Nephron (organoid): ENCODE data around the gene TECPR1.
A peak's percentile ranks its signal among the peaks of the same experiment; 100 is the strongest.

Experiments used
- H3K27ac Mint-ChIP-seq, 3 experiments: 2 replicates each; pipeline ENCODE4 v1.8.0; 2020; ENCODE audit warnings: mixed read lengths in 3 of 3, mild to moderate bottlenecking in 2 of 3, moderate library complexity in 1 of 3
- H3K27me3 Mint-ChIP-seq: 2 replicates; pipeline ENCODE4 v1.8.0; 2021; ENCODE audit warnings: low read depth, mild to moderate bottlenecking, moderate library complexity, mixed read lengths
- H3K36me3 Mint-ChIP-seq: 2 replicates; pipeline ENCODE4 v1.8.0; 2020; ENCODE audit warnings: low read depth, mixed read lengths
- H3K4me1 Mint-ChIP-seq: 2 replicates; pipeline ENCODE4 v1.8.0; 2020; ENCODE audit warnings: mixed read lengths
- H3K4me3 Mint-ChIP-seq, 3 experiments: 2 replicates each; pipeline ENCODE4 v1.8.0; 2020; ENCODE audit warnings: mild to moderate bottlenecking in 3 of 3, mixed read lengths in 3 of 3, moderate library complexity in 2 of 3
- H3K9me3 Mint-ChIP-seq: 2 replicates; pipeline ENCODE4 v1.8.0; 2020; ENCODE audit warnings: mixed read lengths
- TF ChIP-seq, protein P1 (sequence below), 3 experiments: fragments of 200-600 bp; sonication (generic); IDR thresholded peaks; one replicate each; pipeline ENCODE4 v1.5.0; 2021; ENCODE audit warnings: antibody characterized with exemption in 3 of 3; ENCODE audit not compliant: unreplicated experiment in 3 of 3

The TECPR1 gene

DNA sequence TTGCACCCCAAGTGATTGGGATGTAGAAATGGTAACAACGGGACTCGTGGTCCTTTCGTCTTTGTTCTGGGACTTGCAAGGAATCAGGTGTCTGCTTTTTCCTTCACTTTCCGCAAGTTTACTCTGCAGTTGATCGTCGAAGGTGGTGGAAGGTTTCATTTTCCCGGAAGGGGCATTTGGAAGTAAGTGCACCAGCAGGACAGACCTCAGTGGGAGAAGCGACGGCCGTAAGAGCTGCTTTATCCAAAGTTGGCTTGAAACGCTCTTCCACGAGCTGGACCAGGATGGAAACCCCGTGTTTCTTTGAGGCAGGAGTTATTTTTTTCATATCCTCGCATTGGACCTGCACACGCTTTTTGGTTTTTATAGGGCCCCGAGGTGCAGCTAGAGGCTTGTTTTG lies 30.7 kb upstream of the TECPR1 start:
- H3K9me3 Mint-ChIP-seq = no peaks in the 10 kb centered on the region
- TF ChIP-seq, protein P1, sequence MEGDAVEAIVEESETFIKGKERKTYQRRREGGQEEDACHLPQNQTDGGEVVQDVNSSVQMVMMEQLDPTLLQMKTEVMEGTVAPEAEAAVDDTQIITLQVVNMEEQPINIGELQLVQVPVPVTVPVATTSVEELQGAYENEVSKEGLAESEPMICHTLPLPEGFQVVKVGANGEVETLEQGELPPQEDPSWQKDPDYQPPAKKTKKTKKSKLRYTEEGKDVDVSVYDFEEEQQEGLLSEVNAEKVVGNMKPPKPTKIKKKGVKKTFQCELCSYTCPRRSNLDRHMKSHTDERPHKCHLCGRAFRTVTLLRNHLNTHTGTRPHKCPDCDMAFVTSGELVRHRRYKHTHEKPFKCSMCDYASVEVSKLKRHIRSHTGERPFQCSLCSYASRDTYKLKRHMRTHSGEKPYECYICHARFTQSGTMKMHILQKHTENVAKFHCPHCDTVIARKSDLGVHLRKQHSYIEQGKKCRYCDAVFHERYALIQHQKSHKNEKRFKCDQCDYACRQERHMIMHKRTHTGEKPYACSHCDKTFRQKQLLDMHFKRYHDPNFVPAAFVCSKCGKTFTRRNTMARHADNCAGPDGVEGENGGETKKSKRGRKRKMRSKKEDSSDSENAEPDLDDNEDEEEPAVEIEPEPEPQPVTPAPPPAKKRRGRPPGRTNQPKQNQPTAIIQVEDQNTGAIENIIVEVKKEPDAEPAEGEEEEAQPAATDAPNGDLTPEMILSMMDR (IDR thresholded peaks at IDR 0.05; ENCODE audit: unreplicated experiment in 3 of 3) = no peak
- peak overlapping the region; percentile 91 to 97 (median 94) for H3K4me3 Mint-ChIP-seq
- H3K27me3 Mint-ChIP-seq = no peaks in the 10 kb centered on the region
- peaks cover 28% of the 10 kb centered on the region for H3K4me1 Mint-ChIP-seq
- peaks cover 8% of the 10 kb centered on the region for H3K36me3 Mint-ChIP-seq
- H3K27ac Mint-ChIP-seq = peak overlapping the region; percentile 58 to 85 (median 77)

DNA sequence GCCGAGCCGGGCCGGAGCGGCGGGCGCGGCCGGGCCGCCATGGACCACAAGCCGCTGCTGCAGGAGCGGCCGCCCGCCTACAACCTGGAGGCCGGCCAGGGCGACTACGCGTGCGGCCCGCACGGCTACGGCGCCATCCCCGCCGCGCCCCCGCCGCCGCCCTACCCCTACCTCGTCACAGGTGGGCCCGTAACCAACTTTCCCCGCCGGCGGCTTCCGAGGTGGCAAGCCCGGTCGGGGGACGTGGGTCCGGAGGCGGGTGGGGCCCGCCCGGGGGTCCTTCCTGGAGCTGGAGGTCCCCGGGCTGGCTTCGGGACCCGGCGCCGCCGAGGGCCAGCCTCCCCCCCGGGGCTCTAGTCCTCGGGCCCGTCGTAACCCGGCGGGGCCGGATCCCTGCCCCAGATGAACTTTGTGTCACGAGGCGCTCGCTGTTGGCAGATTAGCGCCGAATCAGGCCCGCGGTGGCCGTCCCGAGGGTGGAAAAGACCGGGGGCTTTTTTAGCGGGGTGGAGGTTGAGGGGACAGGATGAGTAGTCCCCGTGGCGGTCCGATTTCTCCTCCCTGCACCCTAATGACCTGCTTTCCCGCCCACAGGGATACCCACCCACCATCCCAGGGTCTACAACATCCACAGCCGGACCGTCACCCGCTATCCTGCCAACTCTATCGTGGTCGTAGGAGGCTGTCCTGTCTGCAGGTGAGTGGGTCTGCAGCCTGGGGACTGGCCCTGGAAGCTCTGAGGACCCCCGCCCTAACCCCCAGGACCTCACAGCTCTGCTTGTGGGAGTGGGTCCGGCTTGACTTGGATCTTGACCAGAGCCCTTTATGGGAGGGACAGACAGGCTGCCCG lies 29.9 kb upstream of the TECPR1 start:
- H3K27me3 Mint-ChIP-seq = no peaks in the 10 kb centered on the region
- no peaks in the 10 kb centered on the region for H3K9me3 Mint-ChIP-seq
- H3K4me1 Mint-ChIP-seq = peaks cover 28% of the 10 kb centered on the region
- TF ChIP-seq, protein P1 (IDR thresholded peaks at IDR 0.05; ENCODE audit: unreplicated experiment in 3 of 3) = no peak
- H3K4me3 Mint-ChIP-seq = peak overlapping the region; percentile 91 to 97 (median 94)
- peaks cover 8% of the 10 kb centered on the region for H3K36me3 Mint-ChIP-seq
- peak overlapping the region; percentile 58 to 85 (median 77) for H3K27ac Mint-ChIP-seq

DNA sequence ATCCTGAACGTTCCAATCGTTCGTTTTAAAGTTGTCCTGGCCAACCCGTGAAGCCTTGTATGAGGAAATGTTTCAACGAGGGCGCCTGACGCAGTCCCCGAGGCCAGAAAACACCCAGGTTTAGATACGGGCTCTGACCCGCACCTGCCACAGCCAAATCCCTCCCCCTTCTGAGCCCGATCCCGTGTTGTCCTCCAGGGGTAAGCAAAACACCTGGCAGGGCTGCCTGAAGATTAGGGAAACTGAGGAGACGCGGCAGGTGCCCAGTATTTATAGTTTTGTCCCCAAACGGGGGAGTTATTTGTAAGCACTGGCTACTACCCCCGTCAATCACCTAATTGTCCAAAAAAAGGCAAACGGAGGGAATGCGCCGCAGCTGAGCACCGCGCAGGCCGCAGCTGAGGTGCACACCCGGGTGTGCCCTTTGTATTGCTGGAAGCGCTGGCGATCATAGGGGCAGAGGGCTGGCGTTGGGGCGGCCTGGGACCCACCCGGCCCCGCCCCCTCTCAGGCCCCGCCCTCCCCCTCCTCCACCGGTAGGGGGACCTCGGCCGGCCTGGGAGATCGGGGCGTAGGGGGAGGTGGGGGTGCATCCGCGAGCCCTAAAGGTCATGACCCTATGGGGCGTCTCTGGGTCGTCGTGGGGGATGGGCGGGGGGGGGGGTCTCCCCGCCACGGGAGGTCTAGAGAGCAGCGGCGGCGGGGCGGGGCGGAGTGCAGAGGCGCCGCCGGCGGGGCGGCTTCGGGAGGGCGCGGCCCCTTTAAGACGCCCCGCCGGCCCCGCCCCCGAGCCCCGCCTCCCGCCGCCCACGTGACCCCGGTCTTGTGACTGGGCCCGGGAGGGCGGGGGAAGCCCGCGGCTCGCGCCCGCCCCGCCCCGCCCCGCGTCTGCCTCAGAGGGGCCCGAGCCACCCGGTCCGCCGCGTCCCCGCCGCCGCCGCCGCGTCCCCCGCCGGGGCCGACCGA lies 29.0 kb upstream of the TECPR1 start, which contains the start of gene BRI3:
BRI3 (plus strand) TSS at position 896 of the 966 bp plus-strand sequence. CDS start 110 bp downstream, outside the sequence.
- H3K4me3 Mint-ChIP-seq = peak within 1 kb of the TSS; percentile 91 to 97 (median 94)
- H3K27ac Mint-ChIP-seq = peak within 1 kb of the TSS; percentile 58 to 94 (median 90)
- H3K27me3 Mint-ChIP-seq = no peaks in the 10 kb centered on the region
- H3K4me1 Mint-ChIP-seq = peaks cover 28% of the 10 kb centered on the region
- TF ChIP-seq, protein P1 (IDR thresholded peaks at IDR 0.05; ENCODE audit: unreplicated experiment in 3 of 3) = no peak
- peaks cover 8% of the 10 kb centered on the region for H3K36me3 Mint-ChIP-seq
- H3K9me3 Mint-ChIP-seq = no peaks in the 10 kb centered on the region

DNA sequence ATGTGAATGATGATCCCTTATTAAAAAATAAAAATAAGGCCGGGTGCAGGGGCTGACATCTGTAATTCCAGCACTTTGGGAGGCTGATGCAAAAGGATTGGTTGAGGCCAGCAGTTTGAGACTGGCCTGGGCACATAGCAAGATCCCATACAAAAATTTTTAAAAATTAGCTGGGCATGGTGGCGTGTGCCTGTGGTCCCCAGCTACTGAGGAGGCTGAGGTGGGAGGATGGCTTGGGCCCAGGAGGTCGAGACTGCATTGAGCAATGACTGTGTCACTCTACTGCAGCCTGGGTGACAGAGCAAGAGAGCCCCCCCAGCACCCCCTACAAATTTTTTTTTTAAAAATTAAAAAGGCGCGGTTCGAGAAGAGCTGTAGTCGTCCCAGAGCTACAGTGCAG lies 28.3 kb upstream of the TECPR1 start:
- TF ChIP-seq, protein P1 (IDR thresholded peaks at IDR 0.05; ENCODE audit: unreplicated experiment in 3 of 3) = no peak
- no peaks in the 10 kb centered on the region for H3K9me3 Mint-ChIP-seq
- peak overlapping the region; percentile 58 to 94 (median 90) for H3K27ac Mint-ChIP-seq
- peak overlapping the region; percentile 83 to 91 (median 89) for H3K4me3 Mint-ChIP-seq
- peaks cover 8% of the 10 kb centered on the region for H3K36me3 Mint-ChIP-seq
- peaks cover 28% of the 10 kb centered on the region for H3K4me1 Mint-ChIP-seq
- no peaks in the 10 kb centered on the region for H3K27me3 Mint-ChIP-seq

DNA sequence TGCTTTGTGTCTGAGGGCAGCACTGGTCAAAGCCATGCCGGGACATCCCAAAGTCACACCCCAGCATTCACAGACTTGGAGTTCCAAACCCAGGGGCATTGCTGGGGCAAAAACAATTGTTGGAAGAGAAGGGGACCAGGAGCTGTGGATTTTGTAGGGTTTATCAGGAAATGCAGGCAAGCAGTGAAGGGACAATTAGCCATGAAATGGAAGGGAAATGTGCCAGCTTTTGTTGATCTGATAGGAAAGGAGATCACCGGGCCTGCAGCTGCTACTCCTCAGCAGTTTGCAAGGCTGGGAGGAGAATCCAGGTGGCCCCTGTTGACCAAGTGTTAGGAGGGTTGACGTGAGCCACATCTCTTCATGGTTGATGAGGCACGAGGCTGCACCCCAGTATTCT lies 26.9 kb upstream of the TECPR1 start:
- peaks cover 19% of the 10 kb centered on the region for H3K4me1 Mint-ChIP-seq
- peak overlapping the region; percentile 43 to 71 (median 49) for H3K4me3 Mint-ChIP-seq
- no peak overlapping the region for H3K27ac Mint-ChIP-seq

More for the DNA sequence above, 26.9 kb upstream of the TECPR1 start:
- TF ChIP-seq, protein P1 (IDR thresholded peaks at IDR 0.05; ENCODE audit: unreplicated experiment in 3 of 3) = no peak
- Mint-ChIP-seq H3K27me3 (no peaks in the 10 kb centered on the region), H3K9me3 (no peaks in the 10 kb centered on the region), H3K36me3 (peaks cover 8% of the 10 kb centered on the region)
